Vagina (tissue), 2 donors: ENCODE results near the gene FN1.

Experiments used
- POLR2A ChIP-seq, 2 donors: fragments of 450-650 bp; IDR thresholded peaks; one replicate each; pipeline ENCODE4 v1.6.1; 2017; ENCODE audit warnings: antibody characterized with exemption in 2 of 2, mild to moderate bottlenecking in 2 of 2, moderate library complexity in 2 of 2
- POLR2AphosphoS5 ChIP-seq, 2 donors: sonication (generic); formaldehyde crosslinking; IDR thresholded peaks; one replicate each; pipeline ENCODE4 v1.9.0; 2017; ENCODE audit warnings: antibody characterized with exemption in 2 of 2, mild to moderate bottlenecking in 2 of 2, low read depth in 1 of 2; ENCODE audit not compliant: insufficient read depth in 1 of 2
- TF ChIP-seq, protein P1 (sequence below), 3 experiments: fragments of 450-650 bp in 2 of 3; fragments of 200-600 bp in 1 of 3; sonication (generic) in 1 of 3; IDR thresholded peaks; one replicate each; pipeline ENCODE4 v1.5.1; 2017 to 2019; ENCODE audit warnings: antibody characterized with exemption in 3 of 3, mild to moderate bottlenecking in 2 of 3, moderate library complexity in 2 of 3

DNA sequence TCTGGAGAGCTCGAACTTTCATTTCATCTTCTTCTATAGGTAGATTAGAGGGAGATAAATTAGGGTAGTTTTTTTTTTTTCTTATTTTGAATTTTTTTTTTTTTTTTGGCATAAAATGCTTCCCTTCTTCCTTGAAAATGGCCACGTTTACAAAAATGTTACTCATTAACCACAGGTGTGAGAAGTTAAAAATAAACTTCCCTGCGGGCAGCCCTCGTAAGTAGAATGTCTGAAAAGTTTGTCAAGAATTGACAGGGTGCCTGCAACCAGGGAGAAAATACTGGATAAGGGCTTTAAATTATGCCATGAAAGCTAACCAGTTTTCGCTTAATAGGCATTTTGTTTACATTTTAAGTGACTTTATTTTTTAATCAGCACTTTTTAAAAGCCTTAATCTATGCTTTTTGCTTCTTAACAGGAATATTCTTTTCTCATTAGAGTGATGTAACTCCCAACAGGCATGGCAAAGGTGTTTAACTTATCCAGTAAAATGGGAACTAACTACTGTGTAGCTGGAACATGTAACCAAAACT, 4.2 kb upstream of the FN1 start:
- TF ChIP-seq, protein P1, sequence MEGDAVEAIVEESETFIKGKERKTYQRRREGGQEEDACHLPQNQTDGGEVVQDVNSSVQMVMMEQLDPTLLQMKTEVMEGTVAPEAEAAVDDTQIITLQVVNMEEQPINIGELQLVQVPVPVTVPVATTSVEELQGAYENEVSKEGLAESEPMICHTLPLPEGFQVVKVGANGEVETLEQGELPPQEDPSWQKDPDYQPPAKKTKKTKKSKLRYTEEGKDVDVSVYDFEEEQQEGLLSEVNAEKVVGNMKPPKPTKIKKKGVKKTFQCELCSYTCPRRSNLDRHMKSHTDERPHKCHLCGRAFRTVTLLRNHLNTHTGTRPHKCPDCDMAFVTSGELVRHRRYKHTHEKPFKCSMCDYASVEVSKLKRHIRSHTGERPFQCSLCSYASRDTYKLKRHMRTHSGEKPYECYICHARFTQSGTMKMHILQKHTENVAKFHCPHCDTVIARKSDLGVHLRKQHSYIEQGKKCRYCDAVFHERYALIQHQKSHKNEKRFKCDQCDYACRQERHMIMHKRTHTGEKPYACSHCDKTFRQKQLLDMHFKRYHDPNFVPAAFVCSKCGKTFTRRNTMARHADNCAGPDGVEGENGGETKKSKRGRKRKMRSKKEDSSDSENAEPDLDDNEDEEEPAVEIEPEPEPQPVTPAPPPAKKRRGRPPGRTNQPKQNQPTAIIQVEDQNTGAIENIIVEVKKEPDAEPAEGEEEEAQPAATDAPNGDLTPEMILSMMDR (IDR thresholded peaks at IDR 0.05): no peak
- TF ChIP-seq POLR2A (IDR thresholded peaks at IDR 0.05): no peak
- TF ChIP-seq POLR2AphosphoS5 (IDR thresholded peaks at IDR 0.05; ENCODE audit: insufficient read depth in 1 of 2, low read depth in 1 of 2): no peak
